ENCODE results near the gene ADH6. TPM values are rescaled to one million over a fixed set of nuclear protein-coding genes. Genes with fewer than 3 reads are reported as not detected.
"Not testable (repeated sequence)": the region's sequence is repeated elsewhere in the genome, so short reads cannot be mapped to it uniquely, and the experiment has no call there.

The ADH6 gene
- total RNA-seq, 1 experiment from 2014 or later = not detected

GRCh38 chr4:99190336-99190735, 28.7 kb downstream of the ADH6 start:
- no peak for DNase-seq (ENCODE audit: low spot score)

- DNase-seq (ENCODE audit: low spot score) = not testable (repeated sequence)
Measured at GRCh38 chr4:99189900-99190299, 29.1 kb downstream of the ADH6 start.

GRCh38 chr4:99186029-99186428, 33.0 kb downstream of the ADH6 start:
- DNase-seq (ENCODE audit: low spot score) = no peak

GRCh38 chr4:99185581-99185980, 33.5 kb downstream of the ADH6 start:
- DNase-seq (ENCODE audit: low spot score) = no peak

- DNase-seq (ENCODE audit: low spot score) = no peak
Measured at GRCh38 chr4:99180382-99181070, 38.5 kb downstream of the ADH6 start.

GRCh38 chr4:99179626-99180025, 39.4 kb downstream of the ADH6 start:
- DNase-seq (ENCODE audit: low spot score) = no peak

GRCh38 chr4:99179178-99179577, 39.9 kb downstream of the ADH6 start:
- no peak for DNase-seq (ENCODE audit: low spot score)

GRCh38 chr4:99166544-99166943, 52.5 kb downstream of the ADH6 start:
- no peak for DNase-seq (ENCODE audit: low spot score)

- DNase-seq (ENCODE audit: low spot score) = no peak
Measured at GRCh38 chr4:99165978-99166377, 53.1 kb downstream of the ADH6 start.

GRCh38 chr4:99161373-99162099, 57.5 kb downstream of the ADH6 start:
- no peak for DNase-seq (ENCODE audit: low spot score)

- no peak for DNase-seq (ENCODE audit: low spot score)
Measured at GRCh38 chr4:99159699-99160098, 59.3 kb downstream of the ADH6 start.

- DNase-seq (ENCODE audit: low spot score) = no peak
Measured at GRCh38 chr4:99157478-99157935, 61.5 kb downstream of the ADH6 start.

GRCh38 chr4:99156992-99157391, 62.1 kb downstream of the ADH6 start:
- DNase-seq (ENCODE audit: low spot score) = no peak

- no peak for DNase-seq (ENCODE audit: low spot score)
Measured at GRCh38 chr4:99154658-99155342, 64.2 kb downstream of the ADH6 start.

Other genes with a start within 250 kb of the ADH6 start
- gene METAP1, start 223.5 kb downstream of the ADH6 start, total RNA-seq (2014; rRNA removed; shearing (Covaris generic)) = 84.7 and 94.6 TPM in 2 replicates
- 199 and 221 TPM in 2 replicates for gene ADH5, start 130.5 kb downstream of the ADH6 start, total RNA-seq (2014; rRNA removed; shearing (Covaris generic))
- gene ADH4, start 74.9 kb downstream of the ADH6 start, total RNA-seq (2014; rRNA removed; shearing (Covaris generic)) = not detected in 2 replicates
- not detected in 2 replicates for gene ADH1A, start 71.7 kb upstream of the ADH6 start, total RNA-seq (2014; rRNA removed; shearing (Covaris generic))
- not detected in 2 replicates for gene ADH1B, start 102.2 kb upstream of the ADH6 start, total RNA-seq (2014; rRNA removed; shearing (Covaris generic))
- gene ADH1C, start 133.5 kb upstream of the ADH6 start, total RNA-seq (2014; rRNA removed; shearing (Covaris generic)) = 0.06 and 1.6 TPM in 2 replicates
- gene ADH7, start 216.1 kb upstream of the ADH6 start, total RNA-seq (2014; rRNA removed; shearing (Covaris generic)) = not detected in 2 replicates